ENCODE data around the gene KRT71. TPM values are rescaled to one million over a fixed set of nuclear protein-coding genes. Genes with fewer than 3 reads are reported as not detected.

KRT71 gene
- total RNA-seq, 1 experiment from 2014 or later = not detected

- H3K79me2 ChIP-seq (ENCODE audit: low read depth) = no peaks in the 10 kb centered on the region
- H3K4me1 ChIP-seq (replicated peaks; ENCODE audit: insufficient read depth) = no peaks in the 10 kb centered on the region
- no peak for DNase-seq
- H3F3A ChIP-seq (ENCODE audit: insufficient read depth, low read depth) = no peaks in the 10 kb centered on the region
- TF ChIP-seq, protein P1, sequence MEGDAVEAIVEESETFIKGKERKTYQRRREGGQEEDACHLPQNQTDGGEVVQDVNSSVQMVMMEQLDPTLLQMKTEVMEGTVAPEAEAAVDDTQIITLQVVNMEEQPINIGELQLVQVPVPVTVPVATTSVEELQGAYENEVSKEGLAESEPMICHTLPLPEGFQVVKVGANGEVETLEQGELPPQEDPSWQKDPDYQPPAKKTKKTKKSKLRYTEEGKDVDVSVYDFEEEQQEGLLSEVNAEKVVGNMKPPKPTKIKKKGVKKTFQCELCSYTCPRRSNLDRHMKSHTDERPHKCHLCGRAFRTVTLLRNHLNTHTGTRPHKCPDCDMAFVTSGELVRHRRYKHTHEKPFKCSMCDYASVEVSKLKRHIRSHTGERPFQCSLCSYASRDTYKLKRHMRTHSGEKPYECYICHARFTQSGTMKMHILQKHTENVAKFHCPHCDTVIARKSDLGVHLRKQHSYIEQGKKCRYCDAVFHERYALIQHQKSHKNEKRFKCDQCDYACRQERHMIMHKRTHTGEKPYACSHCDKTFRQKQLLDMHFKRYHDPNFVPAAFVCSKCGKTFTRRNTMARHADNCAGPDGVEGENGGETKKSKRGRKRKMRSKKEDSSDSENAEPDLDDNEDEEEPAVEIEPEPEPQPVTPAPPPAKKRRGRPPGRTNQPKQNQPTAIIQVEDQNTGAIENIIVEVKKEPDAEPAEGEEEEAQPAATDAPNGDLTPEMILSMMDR (conservative IDR thresholded peaks at IDR 0.05) = no peak
- TF ChIP-seq EZH2 (IDR thresholded peaks at IDR 0.05; ENCODE audit: low read depth) = no peak
- no peaks in the 10 kb centered on the region for H3K9me2 ChIP-seq (ENCODE audit: insufficient read depth)
- H2AFZ ChIP-seq = no peak overlapping the region
- no peaks in the 10 kb centered on the region for H3K27me3 ChIP-seq (ENCODE audit: insufficient read depth, low read depth)
- H3K27ac ChIP-seq = no peak overlapping the region
- POLR2A ChIA-PET (ENCODE audit: unreplicated experiment) = no interaction called here
- no peaks in the 10 kb centered on the region for H4K20me1 ChIP-seq (ENCODE audit: insufficient read depth)
- no peak overlapping the region for H3K4me3 ChIP-seq
- CTCF ChIA-PET = interaction anchor here (0.5 kb wide), 1 partner anchor 447 kb away, joined by 6 read pairs; no protein-coding TSS in a partner anchor
- intact Hi-C loops (cut with micrococcal nuclease; ENCODE audit: unreplicated experiment) = no loop called here
- no peaks in the 10 kb centered on the region for H3K36me3 ChIP-seq (ENCODE audit: low read depth)
- no peaks in the 10 kb centered on the region for H3K9me3 ChIP-seq (ENCODE audit: insufficient read depth, low read depth)
- BruUV-seq (replicated peaks) = no TSS peak
- H3K4me2 ChIP-seq = no peak overlapping the region
Observed at GRCh38 chr12:52587563-52587962, 34.6 kb upstream of the KRT71 start.

- BruUV-seq (replicated peaks) = no TSS peak
- no peaks in the 10 kb centered on the region for H3K27me3 ChIP-seq (ENCODE audit: insufficient read depth, low read depth)
Observed at GRCh38 chr12:52585946-52586345, 33.0 kb upstream of the KRT71 start.

GRCh38 chr12:52585066-52585465, 32.1 kb upstream of the KRT71 start:
- intact Hi-C loops (cut with micrococcal nuclease; ENCODE audit: unreplicated experiment) = no loop called here
- no peak for TF ChIP-seq EZH2 (IDR thresholded peaks at IDR 0.05; ENCODE audit: low read depth)
- TF ChIP-seq, protein P1 (conservative IDR thresholded peaks at IDR 0.05) = no peak

More at GRCh38 chr12:52585946-52586345, 33.0 kb upstream of the KRT71 start:
- POLR2A ChIA-PET (ENCODE audit: unreplicated experiment) = no interaction called here
- no peaks in the 10 kb centered on the region for H3K79me2 ChIP-seq (ENCODE audit: low read depth)
- H3K36me3 ChIP-seq (ENCODE audit: low read depth) = no peaks in the 10 kb centered on the region
- peaks cover 14% of the 10 kb centered on the region for H3K4me1 ChIP-seq (replicated peaks; ENCODE audit: insufficient read depth)
- TF ChIP-seq EZH2 (IDR thresholded peaks at IDR 0.05; ENCODE audit: low read depth) = no peak
- TF ChIP-seq, protein P1 (conservative IDR thresholded peaks at IDR 0.05) = no peak
- H4K20me1 ChIP-seq (ENCODE audit: insufficient read depth) = no peaks in the 10 kb centered on the region
- no peaks in the 10 kb centered on the region for H3K9me3 ChIP-seq (ENCODE audit: insufficient read depth, low read depth)
- H3K4me3 ChIP-seq = no peak overlapping the region
- intact Hi-C loops (cut with micrococcal nuclease; ENCODE audit: unreplicated experiment) = no loop called here
- no peak overlapping the region for H2AFZ ChIP-seq
- no peak overlapping the region for H3K4me2 ChIP-seq
- H3F3A ChIP-seq (ENCODE audit: insufficient read depth, low read depth) = no peaks in the 10 kb centered on the region
- H3K9me2 ChIP-seq (ENCODE audit: insufficient read depth) = no peaks in the 10 kb centered on the region
- H3K27ac ChIP-seq = no peak overlapping the region
- DNase-seq = no peak
- CTCF ChIA-PET = no interaction called here

More at GRCh38 chr12:52585066-52585465, 32.1 kb upstream of the KRT71 start:
- Histone ChIP-seq H3K9me2 (ENCODE audit: insufficient read depth) (no peaks in the 10 kb centered on the region), H3K27ac (no peak overlapping the region), H4K20me1 (ENCODE audit: insufficient read depth) (no peaks in the 10 kb centered on the region), H3K9me3 (ENCODE audit: insufficient read depth, low read depth) (no peaks in the 10 kb centered on the region), H2AFZ (no peak overlapping the region), H3K36me3 (ENCODE audit: low read depth) (no peaks in the 10 kb centered on the region), H3K4me2 (no peak overlapping the region), H3K27me3 (ENCODE audit: insufficient read depth, low read depth) (no peaks in the 10 kb centered on the region), H3K4me3 (no peak overlapping the region), H3F3A (ENCODE audit: insufficient read depth, low read depth) (no peaks in the 10 kb centered on the region), H3K4me1 (replicated peaks; ENCODE audit: insufficient read depth) (peaks cover 19% of the 10 kb centered on the region), H3K79me2 (ENCODE audit: low read depth) (no peaks in the 10 kb centered on the region)
- no peak for DNase-seq
- no TSS peak for BruUV-seq (replicated peaks)
- POLR2A ChIA-PET (ENCODE audit: unreplicated experiment) = interaction anchor here (0.5 kb wide), 1 partner anchor 393 kb away, joined by 3 read pairs; no protein-coding TSS in a partner anchor
- CTCF ChIA-PET = no interaction called here
